Measurements from ENCODE around the gene STYXL2. TPM values are rescaled to one million over a fixed set of nuclear protein-coding genes. Genes with fewer than 3 reads are reported as not detected.

STYXL2 gene
- total and polyA plus RNA-seq, 2 of the 8 experiments (the other 6 are each of a cell fraction or from before 2014, with no cell fraction given), result 0.09 to 0.22 TPM

- no peak for TF ChIP-seq CHD7 (IDR thresholded peaks at IDR 0.05; ENCODE audit: insufficient replicate concordance, low read length)
- no peak for TF ChIP-seq RAD21 (IDR thresholded peaks at IDR 0.05 in 1 of 2, conservative IDR thresholded peaks at IDR 0.05 in 1 of 2; ENCODE audit: low read depth in 2 of 2, low read length in 2 of 2)
- no peak for TF ChIP-seq SAP30 (IDR thresholded peaks at IDR 0.05; ENCODE audit: insufficient read depth, insufficient replicate concordance, low read length)
- no peak for TF ChIP-seq GTF2F1 (IDR thresholded peaks at IDR 0.05; ENCODE audit: borderline replicate concordance, low read depth, low read length)
- TF ChIP-seq BRCA1 (IDR thresholded peaks at IDR 0.05; ENCODE audit: low read depth, low read length), result no peak
- no peak for TF ChIP-seq SIRT6 (IDR thresholded peaks at IDR 0.05; ENCODE audit: low read length)
- no peak for TF ChIP-seq FOSL1 (IDR thresholded peaks at IDR 0.05; ENCODE audit: insufficient read depth, low read depth, low read length)
- no peak for TF ChIP-seq PHF8 (conservative IDR thresholded peaks at IDR 0.05; ENCODE audit: low read depth, low read length)
- no peak for TF ChIP-seq JUN (IDR thresholded peaks at IDR 0.05; ENCODE audit: low read depth, low read length)
- no peak for TF ChIP-seq EZH2 (IDR thresholded peaks at IDR 0.05; ENCODE audit: low read depth, low read length, severe bottlenecking)
- no peak for TF ChIP-seq SRF (IDR thresholded peaks at IDR 0.05; ENCODE audit: low read depth, low read length)
These were observed 20.9 kb downstream of the STYXL2 start (continued) for GRCh38 chr1:167114725-167115124.
